K562 (cell line): ENCODE measurements around the gene MRPL10. TPM values are rescaled to one million over a fixed set of nuclear protein-coding genes. Genes with fewer than 3 reads are reported as not detected.
A peak's percentile ranks its signal among the peaks of the same experiment; 100 is the strongest.

Experiments used
- CHD1 ChIP-seq: fragments of 200-600 bp; sonication (generic); IDR thresholded peaks from one replicate; pipeline ENCODE4 v1.6.1; 2012; ENCODE audit warnings: mild to moderate bottlenecking, moderate library complexity, low read length, inconsistent platforms
- HDAC3 ChIP-seq: fragments of 450-650 bp; IDR thresholded peaks from 2 replicates; pipeline ENCODE4 v1.6.1; 2018; ENCODE audit warnings: borderline replicate concordance, mild to moderate bottlenecking, moderate library complexity; ENCODE audit not compliant: partially characterized antibody
- HDAC6 ChIP-seq: IDR thresholded peaks from 2 replicates; pipeline ENCODE4 v1.6.1; 2012; ENCODE audit warnings: low read depth, mild to moderate bottlenecking, control low read depth, inconsistent platforms, low read length, moderate library complexity
- KAT8 ChIP-seq: fragments of 450-650 bp; IDR thresholded peaks from 2 replicates; pipeline ENCODE4 v1.6.1; 2016; ENCODE audit warnings: low read depth, mild to moderate bottlenecking
- KLF10 ChIP-seq: fragments of 250-450 bp; sonication (Bioruptor Pico); IDR thresholded peaks from 2 replicates; pipeline ENCODE4 v1.6.1; 2021; ENCODE audit warnings: matching md5 sums
- MIER1 ChIP-seq: fragments of 450-650 bp; IDR thresholded peaks from 2 replicates; pipeline ENCODE4 v1.6.1; 2016; ENCODE audit warnings: antibody characterized with exemption, mild to moderate bottlenecking, low read depth
- NCOA1 ChIP-seq: fragments of 450-650 bp; IDR thresholded peaks from 2 replicates; pipeline ENCODE4 v1.6.1; 2016; ENCODE audit warnings: low read depth
- PBX2 ChIP-seq, 2 experiments: IDR thresholded peaks in 1 of 2; conservative IDR thresholded peaks in 1 of 2; 2 replicates each; pipeline ENCODE4 v1.6.1; 2016; ENCODE audit warnings: low read depth in 2 of 2, mild to moderate bottlenecking in 1 of 2, missing compliant biosample characterization in 1 of 2, missing genetic modification characterization in 1 of 2, moderate library complexity in 1 of 2
- PRMT5 ChIP-seq: sonication (generic); formaldehyde crosslinking; IDR thresholded peaks from 2 replicates; pipeline ENCODE4 v1.5.0; 2020; ENCODE audit warnings: missing genetic modification reagents
- RBBP5 ChIP-seq: fragments of 200-600 bp; sonication (generic); IDR thresholded peaks from 2 replicates; pipeline ENCODE4 v1.6.1; 2012; ENCODE audit warnings: borderline replicate concordance, mild to moderate bottlenecking, low read length, control low read depth, inconsistent platforms; ENCODE audit not compliant: insufficient read depth, poor library complexity, severe bottlenecking
- SP1 ChIP-seq: sonication (generic); formaldehyde crosslinking; IDR thresholded peaks from 2 replicates; pipeline ENCODE4 v1.8.1; 2022; ENCODE audit warnings: mild to moderate bottlenecking, missing genetic modification reagents
- SRSF9 ChIP-seq: fragments of 200-400 bp; formaldehyde crosslinking; IDR thresholded peaks from 2 replicates; pipeline ENCODE4 v1.6.1; 2017; ENCODE audit warnings: low read depth, low read length, borderline replicate concordance
- ZBTB12 ChIP-seq: fragments of 250-450 bp; sonication (Bioruptor Pico); IDR thresholded peaks from 2 replicates; pipeline ENCODE4 v1.4.0; 2020
- ZNF398 ChIP-seq: fragments of 250-450 bp; sonication (Bioruptor Pico); IDR thresholded peaks from 2 replicates; pipeline ENCODE4 v1.8.0; 2021; ENCODE audit warnings: moderate library complexity, mild to moderate bottlenecking, inconsistent platforms
- polyA plus RNA-seq, 8 experiments: library from polyadenylated mRNA; depleted of rRNA in 4 of 8; stranded (reverse) in 5 of 8; unstranded in 3 of 8; fragments of >200 nt; fragmentation: Nextera tagmentation in 2 of 8; fragmentation: Illumina TruSeq in 1 of 8; extraction: Ambion mirVana in 2 of 8; extraction: Trizol in 1 of 8; gene quantifications; 2 replicates each; pipeline versions ENCODE4 v1.2.1 to v1.2.3, GENCODE V29; 2011 to 2014; ENCODE audit warnings: inconsistent platforms in 1 of 8, missing spikeins in 1 of 8
- total RNA-seq, 7 experiments: library from RNA; depleted of rRNA in 6 of 7; stranded (reverse); fragments of >200 nt in 6 of 7; fragmentation: Illumina TruSeq in 2 of 7; extraction: Trizol in 2 of 7; gene quantifications; 2 replicates each; pipeline versions ENCODE4 v1.2.1 to v1.2.3, GENCODE V29; 2011 to 2021; ENCODE audit warnings: low replicate concordance in 1 of 7

The MRPL10 gene
- total and polyA plus RNA-seq, 9 of the 15 experiments (the other 6 are each of a cell fraction or from before 2014, with no cell fraction given), result 27.8 to 105 (median 67.3) TPM

DNA sequence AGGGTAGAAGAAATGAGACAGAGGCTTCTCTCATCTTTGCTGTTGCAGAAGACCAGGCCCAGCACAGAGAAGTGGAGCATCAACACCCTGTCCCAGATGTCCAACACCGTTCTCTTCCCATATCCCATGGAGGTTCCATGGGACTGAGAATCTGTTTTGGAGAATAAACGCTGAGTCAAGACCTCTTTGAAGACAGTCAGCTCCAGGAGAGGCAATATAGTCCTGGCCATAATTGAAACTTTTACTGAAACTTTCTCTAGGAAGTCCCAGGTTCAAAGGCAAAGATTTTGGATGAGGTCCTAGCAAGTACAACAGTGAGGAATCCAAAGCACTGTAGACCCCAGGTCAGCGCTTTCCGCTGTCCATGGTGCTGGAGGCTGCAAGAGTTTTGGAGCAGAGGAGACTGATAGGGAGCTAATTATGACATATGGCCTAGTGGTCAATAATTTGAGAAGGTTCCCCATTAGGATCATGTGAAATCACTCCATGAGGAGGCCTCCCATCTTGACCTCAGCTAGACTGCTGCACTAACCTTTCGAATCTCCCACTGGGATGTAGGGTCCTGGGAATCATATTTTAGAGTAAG lies 45.7 kb downstream of the MRPL10 start (continued):
- no peak for TF ChIP-seq ZNF398
- TF ChIP-seq HDAC6, result no peak
- no peak for TF ChIP-seq KLF10 (CRISPR knock-in tag)
- TF ChIP-seq NCOA1, result 0 out of 2 replicates have a peak, but pooled peaks have one; percentile 18
- TF ChIP-seq SP1 (CRISPR knock-in tag), result no peak
- TF ChIP-seq SRSF9, result no peak
- no peak for TF ChIP-seq PBX2 (CRISPR knock-in tag; IDR thresholded peaks at IDR 0.05; ENCODE audit: low read depth)
- peak; percentile 67 for TF ChIP-seq PBX2 (tag; conservative IDR thresholded peaks at IDR 0.05; ENCODE audit: low read depth)
- TF ChIP-seq PRMT5 (CRISPR knock-in tag), result peak; percentile 92; the same call in 1 of the 2 replicates
- TF ChIP-seq CHD1, result no peak
- no peak for TF ChIP-seq HDAC3
- TF ChIP-seq MIER1, result peak; percentile 97
- no peak for TF ChIP-seq RBBP5
- TF ChIP-seq KAT8, result no peak
- no peak for TF ChIP-seq ZBTB12 (CRISPR knock-in tag)
